Measurements from ENCODE around the gene TMEM144.

Gene TMEM144

GRCh38 chr4:158302076-158302866 lies 92.0 kb downstream of the TMEM144 start:
- DNase-seq, result no peak

DNA sequence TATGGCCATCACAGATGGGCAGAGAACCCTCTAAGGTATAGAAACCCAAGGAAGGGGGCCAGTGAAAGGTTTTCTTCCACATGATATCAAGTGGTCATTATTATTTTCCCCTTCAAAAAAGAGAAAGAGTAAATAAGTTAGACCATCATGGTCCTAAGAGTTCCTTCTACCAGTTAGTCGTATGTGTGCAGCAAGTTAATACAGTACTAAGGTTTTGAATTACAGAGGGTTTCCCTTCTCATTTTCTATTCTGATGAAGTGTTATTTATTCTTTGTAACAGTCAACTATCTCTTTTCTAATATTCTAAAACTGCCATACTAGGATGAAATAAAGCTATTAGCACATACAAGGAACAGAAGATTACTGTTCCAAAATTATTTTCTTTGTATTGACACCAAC lies 94.4 kb downstream of the TMEM144 start:
- no peak for DNase-seq

Data from NCI-H345 (cell line).